Activated naive CD8-positive, alpha-beta T cell treated with anti-CD3 and anti-CD28 coated beads, Interleukin-2, amount 10 ng/mL, durations not matched to agents 7 days and 5 days (primary cell): Measurements from ENCODE around the gene NUMB. TPM values are rescaled to one million over a fixed set of nuclear protein-coding genes. Genes with fewer than 3 reads are reported as not detected.

ENCODE experiments used
- ATAC-seq: fragments of 150-1000 bp; cut with Tn5 transposase; one replicate; pipeline ENCODE4 v1.10.0; 2021; ENCODE audit warnings: low read depth, moderate library complexity
- POLR2A ChIA-PET: fragments of 350-600 bp; sonication (Branson Sonifier 250); formaldehyde crosslinking; loops from one replicate; lab custom pipeline; 2021; ENCODE audit warnings: antibody characterized with exemption; lab: Charles Lee
- DNase-seq: peaks from one replicate; pipeline ENCODE4 v3.0.0; 2021
- H3K27ac Mint-ChIP-seq: one replicate; pipeline ENCODE4 v1.8.0; 2022; ENCODE audit warnings: mild to moderate bottlenecking, mixed read lengths
- H3K27me3 Mint-ChIP-seq: one replicate; pipeline ENCODE4 v1.8.0; 2022; ENCODE audit warnings: mild to moderate bottlenecking, moderate library complexity, mixed read lengths
- H3K36me3 Mint-ChIP-seq: one replicate; pipeline ENCODE4 v1.8.0; 2021; ENCODE audit warnings: mild to moderate bottlenecking, mixed read lengths
- H3K4me1 Mint-ChIP-seq: one replicate; pipeline ENCODE4 v1.8.0; 2021; ENCODE audit warnings: mixed read lengths
- H3K4me3 Mint-ChIP-seq: one replicate; pipeline ENCODE4 v1.8.0; 2022; ENCODE audit warnings: mild to moderate bottlenecking, moderate library complexity, mixed read lengths
- H3K9me3 Mint-ChIP-seq: one replicate; pipeline ENCODE4 v1.8.0; 2021; ENCODE audit warnings: mixed read lengths
- total RNA-seq, 2 experiments: library from RNA; stranded (reverse); gene quantifications; one replicate each; pipeline ENCODE4 v1.2.3, GENCODE V29; 2021

The NUMB gene
- total RNA-seq, 2 experiments from 2014 or later = 47.5 to 50.3 TPM

DNA sequence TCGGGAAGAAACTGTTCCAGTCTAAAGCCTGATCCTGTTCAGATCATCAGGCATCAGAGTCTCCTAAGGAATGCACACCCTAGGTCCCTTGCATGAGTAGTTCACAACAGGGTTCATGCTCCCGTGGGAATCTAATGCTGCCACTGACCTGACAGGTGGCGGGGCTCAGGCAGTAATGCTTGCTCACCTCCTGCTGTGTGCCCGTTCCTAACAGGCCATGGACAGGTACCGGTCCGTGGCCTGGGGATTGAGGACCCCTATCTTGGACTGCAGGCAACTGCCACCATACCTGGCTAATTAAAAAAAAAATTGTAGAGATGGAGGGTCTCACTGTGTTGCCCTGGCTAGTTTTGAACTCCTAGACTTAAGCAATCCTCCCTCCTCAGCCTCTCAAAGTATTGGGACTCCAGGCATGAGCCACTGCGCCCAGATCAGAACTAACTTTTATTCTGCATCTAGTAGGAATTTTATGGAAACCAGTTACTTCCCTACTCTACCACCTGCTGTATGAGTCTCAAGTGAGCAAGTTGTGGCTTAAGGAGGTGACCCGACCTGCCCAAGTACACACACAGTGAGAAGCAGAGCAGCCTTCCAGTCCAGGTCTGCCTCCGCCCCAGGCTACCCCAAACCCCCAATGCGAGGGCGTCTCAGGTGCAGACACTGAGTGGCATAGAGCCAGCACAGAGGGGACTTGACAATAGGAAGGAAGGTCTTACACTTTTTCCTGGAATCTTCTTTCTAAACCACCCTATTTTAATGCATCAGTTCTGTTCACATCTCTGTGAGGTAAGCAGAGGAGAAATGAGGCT, 223.6 kb downstream of the NUMB start:
- H3K4me1 Mint-ChIP-seq = peaks cover 11% of the 10 kb centered on the region
- ATAC-seq = no peak
- H3K36me3 Mint-ChIP-seq = no peaks in the 10 kb centered on the region
- H3K4me3 Mint-ChIP-seq = no peak overlapping the region
- H3K27me3 Mint-ChIP-seq = peaks cover 62% of the 10 kb centered on the region
- no peak overlapping the region for H3K27ac Mint-ChIP-seq
- H3K9me3 Mint-ChIP-seq = no peaks in the 10 kb centered on the region
- POLR2A ChIA-PET = no interaction called here
- DNase-seq = no peak

DNA sequence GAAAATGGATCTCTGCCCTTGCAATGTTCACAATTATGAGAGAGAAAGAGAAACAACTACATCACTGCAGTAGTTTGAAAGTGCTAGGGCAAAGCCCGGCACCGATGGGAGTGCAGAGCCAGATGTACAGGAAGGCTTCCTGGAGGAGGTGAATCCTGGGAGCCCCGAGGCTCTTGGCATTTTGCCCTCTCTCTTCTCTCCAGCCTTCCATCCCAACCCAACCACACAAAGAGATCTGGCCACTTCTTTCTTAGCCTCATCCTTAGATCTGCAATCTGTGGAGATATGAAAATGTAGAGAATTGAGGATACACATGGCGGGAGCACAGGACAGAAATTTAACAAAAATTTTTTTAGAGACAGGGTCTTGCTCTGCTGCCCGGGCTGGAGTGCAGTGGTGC, 224.3 kb downstream of the NUMB start:
- no peak overlapping the region for H3K27ac Mint-ChIP-seq
- H3K4me1 Mint-ChIP-seq = peaks cover 11% of the 10 kb centered on the region
- POLR2A ChIA-PET = no interaction called here
- H3K9me3 Mint-ChIP-seq = no peaks in the 10 kb centered on the region
- H3K36me3 Mint-ChIP-seq = no peaks in the 10 kb centered on the region
- no peak overlapping the region for H3K4me3 Mint-ChIP-seq
- DNase-seq (no peak), ATAC-seq (no peak)
- peaks cover 56% of the 10 kb centered on the region for H3K27me3 Mint-ChIP-seq

DNA sequence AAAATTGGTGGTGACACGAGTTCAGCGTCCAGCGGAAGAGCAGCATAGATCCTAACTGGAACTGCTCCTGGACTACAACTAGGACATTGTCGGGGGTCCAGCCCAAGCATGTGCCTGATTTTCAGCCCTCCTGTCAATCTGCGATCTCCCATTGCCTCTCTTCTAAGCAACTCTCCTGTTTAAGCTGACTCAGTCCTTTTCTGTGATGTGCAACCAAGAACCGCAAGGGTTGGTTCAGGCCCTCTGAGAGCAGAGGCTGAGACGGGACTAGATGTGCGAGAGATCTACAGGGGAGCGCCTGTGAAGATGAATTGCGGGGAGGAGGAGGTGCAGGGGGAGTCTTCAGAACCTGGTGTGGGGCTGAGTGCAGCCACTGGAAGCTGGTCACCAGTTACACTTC, 224.8 kb downstream of the NUMB start:
- no peaks in the 10 kb centered on the region for H3K9me3 Mint-ChIP-seq
- peaks cover 52% of the 10 kb centered on the region for H3K27me3 Mint-ChIP-seq
- no peak overlapping the region for H3K27ac Mint-ChIP-seq

DNA sequence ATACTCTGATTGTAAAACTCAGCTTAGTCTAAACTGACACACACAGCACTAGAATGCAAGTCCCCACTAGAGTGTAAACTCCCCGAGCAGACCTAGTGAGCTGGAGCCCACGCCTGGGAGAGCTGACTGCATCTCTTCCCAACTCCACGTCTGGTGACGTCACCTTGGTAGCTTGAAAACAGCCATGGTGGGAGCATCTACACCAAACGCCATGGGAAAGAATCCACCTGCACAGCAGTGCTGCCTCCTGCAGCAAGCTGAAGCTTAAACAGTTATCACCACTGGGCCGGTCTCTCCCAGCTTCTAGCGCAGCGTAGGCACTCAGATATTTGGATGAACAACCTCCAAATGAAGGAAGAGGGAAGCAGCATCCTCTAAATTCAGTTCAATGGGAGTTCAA, 225.4 kb downstream of the NUMB start:
- DNase-seq (no peak), ATAC-seq (no peak)
- Mint-ChIP-seq H3K9me3 (no peaks in the 10 kb centered on the region), H3K36me3 (no peaks in the 10 kb centered on the region), H3K4me1 (peaks cover 9% of the 10 kb centered on the region), H3K27ac (no peak overlapping the region), H3K4me3 (no peak overlapping the region), H3K27me3 (peaks cover 47% of the 10 kb centered on the region)
- POLR2A ChIA-PET = no interaction called here

More for the DNA sequence above, 224.8 kb downstream of the NUMB start:
- no peak for ATAC-seq
- no peak for DNase-seq
- Mint-ChIP-seq H3K4me1 (peaks cover 11% of the 10 kb centered on the region), H3K4me3 (no peak overlapping the region), H3K36me3 (no peaks in the 10 kb centered on the region)
- POLR2A ChIA-PET = no interaction called here

DNA sequence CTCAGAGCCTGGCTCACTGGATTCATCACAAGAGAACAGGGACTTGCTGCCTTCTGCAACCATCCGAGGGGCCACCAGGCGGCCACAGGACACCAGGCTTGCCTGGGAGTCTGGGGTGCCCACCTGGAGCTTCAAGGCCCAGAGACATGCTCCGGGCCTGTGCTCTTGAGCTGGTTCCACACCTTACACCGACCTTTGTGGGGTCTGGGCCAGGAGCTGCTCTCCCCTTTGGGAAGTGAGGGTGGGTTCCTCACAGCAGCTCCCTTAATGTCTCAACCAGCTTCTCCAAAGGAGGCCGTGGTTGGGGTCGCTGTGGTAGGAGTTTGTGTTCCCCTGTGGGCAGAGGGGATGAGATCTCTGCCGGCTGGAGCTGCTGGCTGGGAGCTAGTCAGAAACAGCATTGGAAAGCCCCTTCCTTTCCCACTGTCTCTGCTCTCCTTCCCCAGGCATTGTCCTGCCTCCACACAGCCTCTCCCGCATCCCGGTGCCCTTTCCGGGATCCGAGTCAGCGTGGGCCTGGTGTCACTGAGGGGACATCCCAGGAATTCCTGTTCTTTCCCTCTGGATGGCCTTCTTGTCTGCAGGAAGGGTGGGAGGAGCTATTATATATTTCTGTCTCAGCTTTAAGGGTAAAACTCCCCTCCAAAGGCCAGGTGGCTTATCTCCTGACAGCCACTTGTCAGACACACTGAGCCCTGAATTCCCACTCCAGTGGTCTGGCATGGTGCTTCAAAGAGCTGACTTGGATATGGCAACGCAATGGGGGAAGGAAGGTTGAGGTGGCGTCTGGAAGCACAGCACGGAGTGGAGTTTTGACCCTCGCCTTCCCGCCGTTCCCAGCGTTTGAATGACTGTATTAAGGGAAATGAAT, 226.1 kb downstream of the NUMB start:
- Mint-ChIP-seq H3K4me1 (peaks cover 9% of the 10 kb centered on the region), H3K4me3 (no peak overlapping the region), H3K27me3 (peaks cover 47% of the 10 kb centered on the region), H3K36me3 (no peaks in the 10 kb centered on the region), H3K27ac (no peak overlapping the region), H3K9me3 (no peaks in the 10 kb centered on the region)
- DNase-seq = no peak
- ATAC-seq = no peak
- POLR2A ChIA-PET = no interaction called here

DNA sequence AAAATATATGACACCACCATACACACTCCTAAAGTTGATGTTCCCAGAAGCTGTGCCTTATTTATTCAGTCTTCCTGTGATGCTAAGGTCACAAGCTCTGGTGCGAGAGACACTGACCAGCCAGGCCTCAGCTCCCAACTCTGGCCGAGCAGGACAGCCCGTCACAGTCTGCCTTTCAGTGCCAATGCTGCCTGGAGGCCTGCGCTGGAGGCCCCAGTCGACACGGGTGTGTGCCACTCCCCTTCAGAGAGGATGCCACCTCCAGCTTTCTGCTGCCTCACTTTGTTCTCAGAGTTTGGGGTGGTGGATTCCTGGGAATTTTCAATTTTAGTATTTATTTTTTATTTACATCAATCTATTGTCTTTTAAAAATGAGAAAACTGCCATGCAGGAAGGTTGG, 228.3 kb downstream of the NUMB start:
- Mint-ChIP-seq H3K27me3 (peaks cover 25% of the 10 kb centered on the region), H3K27ac (no peak overlapping the region), H3K9me3 (no peaks in the 10 kb centered on the region), H3K36me3 (peaks cover 2% of the 10 kb centered on the region), H3K4me1 (no peaks in the 10 kb centered on the region), H3K4me3 (no peak overlapping the region)
- DNase-seq (no peak), ATAC-seq (no peak)
- POLR2A ChIA-PET = interaction anchor here (0.7 kb wide), 1 partner anchor 16 kb away, joined by 3 read pairs; no protein-coding TSS in a partner anchor

DNA sequence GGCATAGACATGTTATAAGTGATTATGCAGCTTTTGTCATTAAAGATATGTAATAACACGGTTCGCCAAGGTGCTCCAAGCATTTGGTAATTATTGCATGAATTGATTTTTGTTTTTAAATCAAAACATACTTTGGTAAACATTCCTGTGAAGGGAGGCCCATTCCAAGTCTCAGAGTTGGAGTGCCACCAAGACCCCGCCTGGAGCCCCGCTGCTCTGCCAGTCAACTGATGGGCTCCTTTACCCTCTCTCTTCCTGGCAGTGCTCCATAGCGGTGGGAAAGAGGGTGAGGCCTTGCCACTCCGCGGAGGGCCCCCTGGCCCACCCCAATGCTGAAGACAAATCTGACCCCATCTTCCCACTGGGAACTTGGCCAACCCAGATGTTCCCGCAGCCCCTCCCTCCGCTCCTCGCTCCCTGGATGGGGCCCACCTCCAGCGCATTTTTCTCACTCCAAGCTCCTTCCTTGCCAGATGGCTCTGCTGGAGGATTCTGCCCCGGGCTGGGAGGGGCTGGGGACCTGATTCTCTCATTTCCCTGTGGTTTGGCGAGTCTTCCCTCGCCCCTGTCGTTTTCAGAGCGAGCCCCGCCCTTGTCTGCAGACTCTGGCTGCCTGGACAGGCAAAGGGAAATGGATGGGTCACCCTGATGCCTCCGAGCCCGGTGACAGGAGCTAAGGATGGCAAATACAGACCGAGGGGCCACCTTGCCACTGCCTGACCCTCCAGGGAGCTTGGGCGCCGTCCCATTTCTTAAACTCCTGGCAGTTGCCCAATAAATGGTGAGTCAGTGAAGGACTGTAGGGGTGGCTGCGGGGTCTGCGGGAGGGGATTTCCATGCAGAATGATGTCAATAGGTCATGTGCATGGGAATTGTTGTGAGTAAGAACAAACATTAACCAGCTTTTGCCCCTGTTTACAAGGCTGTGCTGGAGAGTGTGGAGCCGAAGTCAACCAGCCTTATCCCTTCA, 230.2 kb downstream of the NUMB start:
- Mint-ChIP-seq H3K27me3 (peaks cover 6% of the 10 kb centered on the region), H3K27ac (no peak overlapping the region), H3K4me3 (no peak overlapping the region), H3K9me3 (no peaks in the 10 kb centered on the region), H3K4me1 (no peaks in the 10 kb centered on the region), H3K36me3 (peaks cover 2% of the 10 kb centered on the region)
- ATAC-seq (no peak), DNase-seq (no peak)
- POLR2A ChIA-PET = no interaction called here

DNA sequence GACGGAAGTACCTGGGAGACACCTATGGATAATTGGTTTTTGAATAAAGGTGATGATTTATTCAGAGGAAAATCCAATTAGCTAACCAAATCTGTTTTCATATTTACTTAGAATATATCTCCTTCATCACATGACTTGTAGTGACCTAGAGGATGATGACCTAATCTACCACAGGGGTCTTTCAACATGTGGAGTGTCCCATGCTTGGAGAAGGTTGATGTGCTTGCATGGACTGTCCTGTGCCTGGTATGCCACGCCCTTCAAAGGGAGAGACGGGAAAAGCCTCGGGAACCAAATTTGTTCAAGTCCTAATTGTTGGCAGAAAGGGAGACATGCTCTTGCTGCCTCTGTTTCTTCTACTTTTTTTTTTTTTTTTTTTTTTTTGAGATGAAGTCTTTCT, 232.8 kb downstream of the NUMB start:
- peaks cover 10% of the 10 kb centered on the region for H3K4me1 Mint-ChIP-seq
- peaks cover 9% of the 10 kb centered on the region for H3K36me3 Mint-ChIP-seq
- DNase-seq (no peak), ATAC-seq (no peak)
- H3K4me3 Mint-ChIP-seq = no peak overlapping the region
- POLR2A ChIA-PET = no interaction called here
- no peak overlapping the region for H3K27ac Mint-ChIP-seq
- no peaks in the 10 kb centered on the region for H3K27me3 Mint-ChIP-seq
- H3K9me3 Mint-ChIP-seq = no peaks in the 10 kb centered on the region

Other genes with a start within 250 kb of the NUMB start
- gene PAPLN, start 221.0 kb downstream of the NUMB start, total RNA-seq = 1 to 10 TPM in 1 of 2 experiments, under 1 TPM in 1; 0.72 to 1.0 TPM
- 10 to 100 TPM; 22.2 to 23.9 TPM for gene RIOX1, start 32.4 kb upstream of the NUMB start, total RNA-seq
- gene ACOT1, start 78.6 kb upstream of the NUMB start, total RNA-seq = 1 to 10 TPM; 1.3 to 2.0 TPM
- not detected for gene HEATR4, start 100.4 kb upstream of the NUMB start, total RNA-seq
- gene ACOT2, start 110.7 kb upstream of the NUMB start, total RNA-seq = 10 to 100 TPM; 13.4 to 14.5 TPM
- 1 to 10 TPM; 1.9 TPM for gene ACOT4, start 133.3 kb upstream of the NUMB start, total RNA-seq
- gene ACOT6, start 154.0 kb upstream of the NUMB start, total RNA-seq = not detected
- 1 to 10 TPM; 6.3 TPM for gene DNAL1, start 186.4 kb upstream of the NUMB start, total RNA-seq